Mesenchymal stem cell (in vitro differentiated cells and primary cell): ENCODE data around the gene CMSS1.

Experiments used
- DNase-seq: peaks from one replicate; pipeline ENCODE4 v3.0.0-alpha.2; 2013
- H2AFZ ChIP-seq: one replicate; pipeline ENCODE4 v1.6.1; 2013; ENCODE audit warnings: low read depth, mild to moderate bottlenecking, control low read depth, inconsistent platforms, low read length, moderate library complexity
- H2AK5ac ChIP-seq: 2 replicates; pipeline ENCODE4 v1.6.1; 2013; ENCODE audit warnings: low read length, moderate library complexity, mild to moderate bottlenecking, inconsistent platforms; ENCODE audit not compliant: severe bottlenecking
- H2BK120ac ChIP-seq: one replicate; pipeline ENCODE4 v1.6.1; 2013; ENCODE audit warnings: low read depth, mild to moderate bottlenecking, inconsistent platforms, low read length, moderate library complexity
- H2BK12ac ChIP-seq, 2 experiments: one replicate each; pipeline ENCODE4 v1.6.1; 2013; ENCODE audit warnings: inconsistent platforms in 2 of 2, low read length in 2 of 2, mild to moderate bottlenecking in 2 of 2, moderate library complexity in 2 of 2, control low read depth in 1 of 2
- H2BK15ac ChIP-seq: one replicate; pipeline ENCODE4 v1.6.1; 2013; ENCODE audit warnings: mild to moderate bottlenecking, low read depth, inconsistent platforms; ENCODE audit not compliant: poor library complexity, severe bottlenecking
- H2BK5ac ChIP-seq: 2 replicates; pipeline ENCODE4 v1.6.1; 2013; ENCODE audit warnings: low read depth, mild to moderate bottlenecking, low read length, control low read depth, inconsistent platforms; ENCODE audit not compliant: poor library complexity, severe bottlenecking
- H3K14ac ChIP-seq, 2 experiments: one replicate each; pipeline ENCODE4 v1.6.1; 2013; ENCODE audit warnings: inconsistent platforms in 2 of 2, low read length in 2 of 2, control low read depth in 1 of 2, mild to moderate bottlenecking in 1 of 2, moderate library complexity in 1 of 2
- H3K18ac ChIP-seq, 2 experiments: one replicate each; pipeline ENCODE4 v1.6.1; 2013; ENCODE audit warnings: inconsistent platforms in 2 of 2, low read length in 2 of 2, control low read depth in 1 of 2, low read depth in 1 of 2, mild to moderate bottlenecking in 1 of 2
- H3K23ac ChIP-seq, 2 experiments: one replicate each; pipeline ENCODE4 v1.6.1; 2013; ENCODE audit warnings: inconsistent platforms in 2 of 2, low read length in 2 of 2, mild to moderate bottlenecking in 2 of 2, moderate library complexity in 2 of 2, control low read depth in 1 of 2
- H3K27ac ChIP-seq: 2 replicates; pipeline ENCODE4 v1.5.1; 2013; ENCODE audit warnings: mild to moderate bottlenecking, moderate library complexity, low read length, control low read depth, inconsistent platforms; ENCODE audit not compliant: poor library complexity, severe bottlenecking
- H3K27me3 ChIP-seq, 2 experiments: 2 replicates each; pipeline versions ENCODE4 v1.6.1 to v1.7.0; 2013; ENCODE audit warnings: low read length in 2 of 2, mild to moderate bottlenecking in 2 of 2, moderate library complexity in 2 of 2, control low read depth in 1 of 2, inconsistent platforms in 1 of 2; ENCODE audit not compliant: control insufficient read depth in 1 of 2, insufficient read depth in 1 of 2
- H3K36me3 ChIP-seq, 2 experiments: 2 replicates each; pipeline versions ENCODE4 v1.6.1 to v1.7.0; 2013; ENCODE audit warnings: low read length in 2 of 2, control low read depth in 1 of 2, inconsistent platforms in 1 of 2, low read depth in 1 of 2, mild to moderate bottlenecking in 1 of 2; ENCODE audit not compliant: insufficient read depth in 2 of 2, control insufficient read depth in 1 of 2
- H3K4ac ChIP-seq, 2 experiments: one replicate each; pipeline ENCODE4 v1.6.1; 2013; ENCODE audit warnings: inconsistent platforms in 2 of 2, low read length in 2 of 2, mild to moderate bottlenecking in 2 of 2, moderate library complexity in 2 of 2, control low read depth in 1 of 2, low read depth in 1 of 2
- H3K4me1 ChIP-seq: 2 replicates; pipeline ENCODE4 v1.6.1; 2013; ENCODE audit warnings: low read depth, low read length, control low read depth; ENCODE audit not compliant: control insufficient read depth, insufficient read depth
- H3K4me2 ChIP-seq: 2 replicates; pipeline ENCODE4 v1.6.1; 2013; ENCODE audit warnings: low read length, mild to moderate bottlenecking, inconsistent platforms; ENCODE audit not compliant: poor library complexity, severe bottlenecking
- H3K4me3 ChIP-seq, 2 experiments: 2 replicates each; pipeline versions ENCODE4 v1.5.1 to v1.7.0; 2013; ENCODE audit warnings: low read length in 2 of 2, mild to moderate bottlenecking in 2 of 2, control low read depth in 1 of 2, low read depth in 1 of 2; ENCODE audit not compliant: insufficient read depth in 1 of 2
- H3K79me1 ChIP-seq: replicated peaks from 2 replicates; pipeline ENCODE4 v1.6.1; 2013; ENCODE audit warnings: mild to moderate bottlenecking, control low read depth, low read length, inconsistent platforms; ENCODE audit not compliant: poor library complexity, severe bottlenecking
- H3K9ac ChIP-seq: 2 replicates; pipeline ENCODE4 v1.7.0; 2013; ENCODE audit warnings: mild to moderate bottlenecking, low read length, moderate library complexity
- H3K9me3 ChIP-seq: 2 replicates; pipeline ENCODE4 v1.7.0; 2013; ENCODE audit warnings: mild to moderate bottlenecking, low read length; ENCODE audit not compliant: control insufficient read depth
- H4K8ac ChIP-seq: one replicate; pipeline ENCODE4 v1.6.1; 2013; ENCODE audit warnings: inconsistent platforms, mild to moderate bottlenecking, low read length, moderate library complexity
- H4K91ac ChIP-seq: one replicate; pipeline ENCODE4 v1.6.1; 2013; ENCODE audit warnings: mild to moderate bottlenecking, low read length, inconsistent platforms
- whole genome bisulfite sequencing: methylation state at CpG from one replicate; pipeline ENCODE4 v1.1.7; 2013; ENCODE audit warnings: mixed read lengths; 5-methylcytosine and 5-hydroxymethylcytosine counted together

Gene CMSS1

GRCh38 chr3:100122321-100122720 is 304.7 kb downstream of the CMSS1 start:
- H3K4me3 ChIP-seq, result no peak overlapping the region
- no peaks in the 10 kb centered on the region for H3K4me1 ChIP-seq
- H3K27ac ChIP-seq, result no peak overlapping the region
- H3K9ac ChIP-seq, result no peak overlapping the region
- H2AFZ ChIP-seq, result no peak overlapping the region
- 90% methylated on average over 2 of the region's 2 CpGs for WGBS
- H3K18ac ChIP-seq, result no peak overlapping the region
- no peak overlapping the region for H3K4me2 ChIP-seq
- H2BK5ac ChIP-seq, result no peak overlapping the region
- no peak overlapping the region for H2BK15ac ChIP-seq
- no peak overlapping the region for H3K14ac ChIP-seq
- peaks cover 0 to 2% of the 10 kb centered on the region in 2 experiments for H3K36me3 ChIP-seq
- no peaks in the 10 kb centered on the region for H3K9me3 ChIP-seq
- no peaks in the 10 kb centered on the region for H3K27me3 ChIP-seq
- H3K23ac ChIP-seq, result no peak overlapping the region
- no peak overlapping the region for H2BK120ac ChIP-seq
- DNase-seq, result no peak
- H4K8ac ChIP-seq, result no peak overlapping the region
- no peak overlapping the region for H2BK12ac ChIP-seq
- H3K4ac ChIP-seq, result no peak overlapping the region
- H3K79me1 ChIP-seq, result no peaks in the 10 kb centered on the region
- no peak overlapping the region for H4K91ac ChIP-seq
- no peak overlapping the region for H2AK5ac ChIP-seq

- 89% methylated on average over 4 of the region's 4 CpGs for WGBS
- Histone ChIP-seq H2BK5ac (no peak overlapping the region), H3K4me1 (no peaks in the 10 kb centered on the region), H3K14ac (no peak overlapping the region), H3K27me3 (no peaks in the 10 kb centered on the region), H4K8ac (no peak overlapping the region), H2AFZ (no peak overlapping the region), H3K18ac (no peak overlapping the region), H3K4ac (no peak overlapping the region), H3K9me3 (no peaks in the 10 kb centered on the region), H3K9ac (no peak overlapping the region), H4K91ac (no peak overlapping the region), H2AK5ac (no peak overlapping the region), H3K23ac (no peak overlapping the region), H2BK12ac (no peak overlapping the region), H3K36me3 (peaks cover 0 to 2% of the 10 kb centered on the region in 2 experiments), H2BK120ac (no peak overlapping the region), H3K4me3 (no peak overlapping the region), H3K4me2 (no peak overlapping the region), H3K79me1 (no peaks in the 10 kb centered on the region), H2BK15ac (no peak overlapping the region), H3K27ac (no peak overlapping the region)
- DNase-seq, result no peak
Measured at GRCh38 chr3:100123112-100123511, 305.4 kb downstream of the CMSS1 start.

GRCh38 chr3:100124201-100124761 is 306.6 kb downstream of the CMSS1 start:
- Histone ChIP-seq H3K27me3 (no peaks in the 10 kb centered on the region), H3K14ac (peak overlapping the region in 1 of 2 experiments; percentile 58), H3K18ac (peak overlapping the region in 1 of 2 experiments; percentile 64), H2AFZ (no peak overlapping the region), H4K91ac (no peak overlapping the region), H4K8ac (peak overlapping the region; percentile 63), H3K36me3 (peaks cover 0 to 2% of the 10 kb centered on the region in 2 experiments), H3K9me3 (no peaks in the 10 kb centered on the region), H3K4ac (no peak overlapping the region), H2BK5ac (no peak overlapping the region), H2BK120ac (peak overlapping the region; percentile 9), H3K27ac (no peak overlapping the region), H2BK12ac (peak overlapping the region in 1 of 2 experiments; percentile 39), H2AK5ac (no peak overlapping the region), H3K4me2 (no peak overlapping the region), H3K9ac (no peak overlapping the region), H3K79me1 (no peaks in the 10 kb centered on the region), H3K4me1 (no peaks in the 10 kb centered on the region), H2BK15ac (no peak overlapping the region), H3K23ac (no peak overlapping the region), H3K4me3 (no peak overlapping the region)
- DNase-seq, result no peak
- whole genome bisulfite sequencing, result 80% methylated on average over 4 of the region's 5 CpGs

GRCh38 chr3:100125161-100125938 is 307.7 kb downstream of the CMSS1 start:
- Histone ChIP-seq H3K27me3 (no peaks in the 10 kb centered on the region), H3K4me2 (no peak overlapping the region), H2BK15ac (no peak overlapping the region), H3K23ac (no peak overlapping the region), H3K4ac (no peak overlapping the region), H3K9me3 (no peaks in the 10 kb centered on the region), H3K36me3 (peaks cover 0 to 2% of the 10 kb centered on the region in 2 experiments), H2BK5ac (no peak overlapping the region), H3K14ac (no peak overlapping the region), H3K4me3 (no peak overlapping the region), H3K79me1 (no peaks in the 10 kb centered on the region), H4K91ac (no peak overlapping the region), H3K27ac (no peak overlapping the region), H2AK5ac (no peak overlapping the region), H3K9ac (no peak overlapping the region), H2BK120ac (no peak overlapping the region), H2AFZ (no peak overlapping the region), H3K4me1 (no peaks in the 10 kb centered on the region), H2BK12ac (no peak overlapping the region), H3K18ac (peak overlapping the region in 1 of 2 experiments; percentile 43), H4K8ac (no peak overlapping the region)
- peak; percentile 25 for DNase-seq
- 59% methylated on average over 3 of the region's 5 CpGs for WGBS
